H1 (cell line): Measurements from ENCODE around the gene ZNF527. TPM values are rescaled to one million over a fixed set of nuclear protein-coding genes. Genes with fewer than 3 reads are reported as not detected.

Source experiments
- polyA plus RNA-seq, 7 experiments: library from polyadenylated mRNA; depleted of rRNA in 3 of 7; stranded (reverse) in 5 of 7; unstranded in 2 of 7; fragments of >200 nt in 5 of 7; fragments of 200-250 nt in 2 of 7; gene quantifications; 1 replicate in 5 of 7; 2 replicates in 1 of 7; 4 replicates in 1 of 7; pipeline versions ENCODE4 v1.2.1 to v1.2.3, GENCODE V29; 2011 to 2013; ENCODE audit warnings: missing spikeins in 2 of 7, mixed read lengths in 2 of 7
- total RNA-seq: library from RNA; stranded (reverse); fragmentation: NEBNext Ultra II Directional; extraction: Animal tissue kit (Norgen Biotek cat#: 25700); gene quantifications from 2 replicates; pipeline ENCODE4 v1.2.1, GENCODE V29; 2021

Gene ZNF527
- total and polyA plus RNA-seq, 2 of the 8 experiments (the other 6 are each of a cell fraction or from before 2014, with no cell fraction given), result 2.1 to 4.5 TPM

Other genes with a start within 250 kb of the ZNF527 start
- gene ZNF585A, start 198.4 kb upstream of the ZNF527 start, total RNA-seq, result 2.8 and 4.5 TPM in 2 replicates
- 4.8 and 8.3 TPM in 2 replicates for gene ZNF585A, start 198.4 kb upstream of the ZNF527 start, polyA plus RNA-seq (2011; rRNA removed)
- gene ZNF585B, start 160.6 kb upstream of the ZNF527 start, total RNA-seq, result 2.7 and 3.3 TPM in 2 replicates
- gene ZNF585B, start 160.6 kb upstream of the ZNF527 start, polyA plus RNA-seq (2011; rRNA removed), result 5.4 and 8.0 TPM in 2 replicates
- 3.7 and 3.9 TPM in 2 replicates for gene ZNF383, start 152.9 kb upstream of the ZNF527 start, total RNA-seq
- 1.2 and 1.3 TPM in 2 replicates for gene ZNF383, start 152.9 kb upstream of the ZNF527 start, polyA plus RNA-seq (2011; rRNA removed)
- gene ZNF569, start 96.3 kb downstream of the ZNF527 start, total RNA-seq, result 10.2 and 10.5 TPM in 2 replicates
- gene ZNF569, start 96.3 kb downstream of the ZNF527 start, polyA plus RNA-seq (2011; rRNA removed), result 2.4 and 2.8 TPM in 2 replicates
- gene ZNF570, start 98.3 kb downstream of the ZNF527 start, total RNA-seq, result 4.1 and 5.4 TPM in 2 replicates
- gene ZNF570, start 98.3 kb downstream of the ZNF527 start, polyA plus RNA-seq (2011; rRNA removed), result 0.96 and 1.0 TPM in 2 replicates
- 11.6 and 13.3 TPM in 2 replicates for gene ZNF793, start 135.8 kb downstream of the ZNF527 start, total RNA-seq
- gene ZNF793, start 135.8 kb downstream of the ZNF527 start, polyA plus RNA-seq (2011; rRNA removed), result 5.0 and 5.9 TPM in 2 replicates
- 3.9 and 6.4 TPM in 2 replicates for gene ZNF571, start 223.7 kb downstream of the ZNF527 start, total RNA-seq
- gene ZNF571, start 223.7 kb downstream of the ZNF527 start, polyA plus RNA-seq (2011; rRNA removed), result 1.0 and 1.8 TPM in 2 replicates
- gene ZNF540, start 223.8 kb downstream of the ZNF527 start, total RNA-seq, result 0.17 and 0.21 TPM in 2 replicates
- 0.15 TPM in 1 of 2 replicates, not detected in the other for gene ZNF540, start 223.8 kb downstream of the ZNF527 start, polyA plus RNA-seq (2011; rRNA removed)